IgD-negative memory B cell (primary cell): ENCODE data around the gene CBR3. TPM values are rescaled to one million over a fixed set of nuclear protein-coding genes. Genes with fewer than 3 reads are reported as not detected.

Source experiments
- H3K27ac Mint-ChIP-seq, 3 donors: one replicate each; pipeline ENCODE4 v1.8.0; 2020 to 2022; ENCODE audit warnings: mild to moderate bottlenecking in 3 of 3, mixed read lengths in 3 of 3, moderate library complexity in 1 of 3
- H3K27me3 Mint-ChIP-seq: one replicate; pipeline ENCODE4 v1.8.0; 2021; ENCODE audit warnings: mixed read lengths
- H3K36me3 Mint-ChIP-seq: one replicate; pipeline ENCODE4 v1.8.0; 2020; ENCODE audit warnings: mild to moderate bottlenecking, mixed read lengths
- H3K4me1 Mint-ChIP-seq, 3 donors: one replicate each; pipeline ENCODE4 v1.8.0; 2020 to 2022; ENCODE audit warnings: mixed read lengths in 3 of 3, mild to moderate bottlenecking in 1 of 3
- H3K4me3 Mint-ChIP-seq, 4 donors: one replicate each; pipeline ENCODE4 v1.8.0; 2020 to 2022; ENCODE audit warnings: mild to moderate bottlenecking in 4 of 4, mixed read lengths in 4 of 4, moderate library complexity in 3 of 4
- H3K9me3 Mint-ChIP-seq, 3 donors: one replicate each; pipeline ENCODE4 v1.8.0; 2020 to 2021; ENCODE audit warnings: mixed read lengths in 3 of 3, mild to moderate bottlenecking in 1 of 3
- polyA plus RNA-seq: library from polyadenylated mRNA; unstranded; fragments of 300-500 nt; fragmentation: Illumina TruSeq; gene quantifications from one replicate; pipeline ENCODE4 v1.2.3, GENCODE V29; 2021

CBR3 gene
- polyA plus RNA-seq, 1 donor from 2014 or later: 23.7 TPM

- Mint-ChIP-seq H3K4me1 (peaks cover 0 to 9% (median 4%) of the 10 kb centered on the region in 3 donors), H3K4me3 (no peak overlapping the region), H3K27ac (peak overlapping the region in 1 of 3 donors; percentile 27), H3K9me3 (no peaks in the 10 kb centered on the region), H3K27me3 (no peaks in the 10 kb centered on the region), H3K36me3 (peaks cover 4% of the 10 kb centered on the region)
These were observed 58.3 kb downstream of the CBR3 start for GRCh38 chr21:36193200-36193599.

DNA sequence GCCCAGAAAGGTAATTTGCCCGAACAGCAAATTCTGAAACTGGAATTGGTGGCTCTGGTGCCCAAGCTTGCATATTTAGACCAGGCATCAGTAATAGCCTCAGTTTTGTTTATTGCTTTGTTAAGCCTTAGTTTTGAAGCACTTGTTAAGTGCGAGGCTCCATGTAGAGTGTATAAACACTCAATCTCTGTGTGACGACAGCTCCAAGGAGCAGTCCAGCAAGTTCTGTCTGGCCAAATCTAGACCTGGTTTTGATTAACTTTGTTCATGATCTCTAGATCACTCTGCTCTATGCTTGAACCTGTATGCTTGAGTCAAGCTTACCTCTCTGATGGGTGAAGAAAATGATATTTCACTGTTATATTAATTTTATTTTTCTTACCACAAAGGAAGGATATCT is 59.1 kb downstream of the CBR3 start:
- Mint-ChIP-seq H3K4me3 (no peak overlapping the region), H3K9me3 (no peaks in the 10 kb centered on the region), H3K27ac (no peak overlapping the region), H3K36me3 (peaks cover 6% of the 10 kb centered on the region), H3K27me3 (no peaks in the 10 kb centered on the region), H3K4me1 (peaks cover 0 to 5% (median 4%) of the 10 kb centered on the region in 3 donors)

GRCh38 chr21:36195613-36196012 is 60.7 kb downstream of the CBR3 start:
- H3K36me3 Mint-ChIP-seq: peaks cover 10% of the 10 kb centered on the region
- no peak overlapping the region for H3K27ac Mint-ChIP-seq
- H3K9me3 Mint-ChIP-seq: no peaks in the 10 kb centered on the region
- H3K4me1 Mint-ChIP-seq: peaks cover 0 to 5% (median 3%) of the 10 kb centered on the region in 3 donors
- H3K27me3 Mint-ChIP-seq: no peaks in the 10 kb centered on the region
- H3K4me3 Mint-ChIP-seq: no peak overlapping the region

Other genes with a start within 250 kb of the CBR3 start
- gene SETD4, start 74.6 kb upstream of the CBR3 start, polyA plus RNA-seq: 13.6 TPM
- 42.3 TPM for gene CBR1, start 65.1 kb upstream of the CBR3 start, polyA plus RNA-seq
- gene DOP1B, start 21.7 kb downstream of the CBR3 start, polyA plus RNA-seq: 31.9 TPM
- gene MORC3, start 185.1 kb downstream of the CBR3 start, polyA plus RNA-seq: 41.7 TPM